ENCODE measurements around the gene ASRGL1.

Gene ASRGL1

GRCh38 chr11:62419314-62419929 lies 82.2 kb downstream of the ASRGL1 start:
- DNase-seq = no peak

GRCh38 chr11:62419943-62420342 lies 82.7 kb downstream of the ASRGL1 start:
- DNase-seq = no peak

- no peak for DNase-seq
Observed at GRCh38 chr11:62420882-62421281, 83.6 kb downstream of the ASRGL1 start.

GRCh38 chr11:62421996-62422395 lies 84.7 kb downstream of the ASRGL1 start:
- DNase-seq = no peak

GRCh38 chr11:62423012-62423411 lies 85.8 kb downstream of the ASRGL1 start:
- no peak for DNase-seq

GRCh38 chr11:62427630-62428233 lies 90.5 kb downstream of the ASRGL1 start:
- DNase-seq = no peak

GRCh38 chr11:62428871-62429560 lies 91.8 kb downstream of the ASRGL1 start:
- no peak for DNase-seq

GRCh38 chr11:62430425-62430824 lies 93.2 kb downstream of the ASRGL1 start:
- no peak for DNase-seq

GRCh38 chr11:62431171-62431901 lies 94.1 kb downstream of the ASRGL1 start:
- no peak for DNase-seq

GRCh38 chr11:62432695-62433094 lies 95.4 kb downstream of the ASRGL1 start:
- DNase-seq = no peak

- DNase-seq = no peak
Observed at GRCh38 chr11:62433141-62433903, 96.1 kb downstream of the ASRGL1 start.

- no peak for DNase-seq
Observed at GRCh38 chr11:62433904-62434276, 96.6 kb downstream of the ASRGL1 start.

GRCh38 chr11:62435846-62436660 lies 98.8 kb downstream of the ASRGL1 start:
- DNase-seq = no peak

GRCh38 chr11:62437616-62438015 lies 100.4 kb downstream of the ASRGL1 start:
- no peak for DNase-seq

GRCh38 chr11:62438641-62439040 lies 101.4 kb downstream of the ASRGL1 start:
- DNase-seq = no peak

GRCh38 chr11:62439785-62440602 lies 102.7 kb downstream of the ASRGL1 start:
- no peak for DNase-seq
